Uterus (tissue), 2 donors: ENCODE results near the gene VPS52.

Experiments used
- CTCF ChIP-seq, 4 experiments: fragments of 200-600 bp in 2 of 4; fragments of 450-650 bp in 2 of 4; sonication (generic) in 2 of 4; IDR thresholded peaks; one replicate each; pipeline ENCODE4 v1.5.1; 2016 to 2019; ENCODE audit warnings: antibody characterized with exemption in 4 of 4, mild to moderate bottlenecking in 2 of 4, moderate library complexity in 1 of 4
- POLR2A ChIP-seq, 2 donors: fragments of 450-650 bp; IDR thresholded peaks; one replicate each; pipeline ENCODE4 v1.6.1; 2016; ENCODE audit warnings: antibody characterized with exemption in 2 of 2, mild to moderate bottlenecking in 1 of 2, moderate library complexity in 1 of 2

- TF ChIP-seq POLR2A (IDR thresholded peaks at IDR 0.05): no peak
- TF ChIP-seq CTCF (IDR thresholded peaks at IDR 0.05): no peak
Measured at GRCh38 chr6:33278392-33278741, 6.7 kb upstream of the VPS52 start.
